Stimulated activated CD4-positive, alpha-beta T cell treated with anti-CD3 and anti-CD28 coated beads, TNF-alpha, amount 100 ng/mL, for 4 hours (primary cell): ENCODE measurements around the gene CDC42EP1.
"Not testable (repeated sequence)": the region's sequence is repeated elsewhere in the genome, so short reads cannot be mapped to it uniquely, and the experiment has no call there.

Source experiments
- DNase-seq, 3 experiments: peaks; one replicate each; pipeline ENCODE4 v3.0.0-alpha.2; 2020; ENCODE audit warnings: low read depth in 3 of 3

CDC42EP1 gene

DNA sequence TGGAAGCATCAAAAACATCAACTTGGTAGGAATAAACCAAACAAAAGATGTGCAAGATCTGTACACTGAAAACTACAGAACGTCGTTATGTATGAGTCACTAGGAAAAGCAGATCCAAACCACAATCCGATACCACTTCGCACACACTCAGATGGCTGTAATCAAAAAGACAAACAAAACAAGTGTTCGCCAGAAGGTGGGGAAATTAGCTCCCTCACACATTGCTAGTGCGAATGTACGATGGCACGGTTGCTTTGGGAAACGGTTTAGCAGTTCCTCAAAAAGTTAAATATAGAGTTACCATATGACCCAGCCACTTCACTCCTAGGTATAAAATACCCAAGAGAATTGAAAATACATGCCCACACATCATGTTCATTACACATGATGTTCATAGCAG is 26.3 kb upstream of the CDC42EP1 start:
- DNase-seq, result no peak

DNA sequence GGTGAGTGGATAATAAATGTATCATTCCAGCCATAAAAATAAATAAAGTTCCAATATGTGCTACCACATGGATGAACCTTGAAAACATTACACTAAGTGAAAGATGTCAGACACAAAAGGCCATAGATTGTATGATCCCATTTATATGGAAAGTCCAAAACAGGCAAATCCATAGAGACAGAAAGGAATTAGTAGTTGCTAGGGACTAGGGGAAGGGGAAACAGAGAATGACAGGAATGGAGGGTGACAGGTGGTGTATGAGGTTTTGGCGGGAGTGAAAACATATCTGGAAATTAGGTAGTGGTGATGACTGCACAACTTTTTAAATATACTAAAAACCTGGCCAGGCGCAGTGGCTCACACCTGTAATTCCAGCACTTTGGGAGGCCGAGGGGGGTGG is 25.8 kb upstream of the CDC42EP1 start:
- no peak for DNase-seq

- no peak for DNase-seq
Observed at GRCh38 chr22:37535159-37535558, 25.1 kb upstream of the CDC42EP1 start.

GRCh38 chr22:37538590-37539357 is 21.5 kb upstream of the CDC42EP1 start:
- DNase-seq, result peak; percentile 73 to 84 (median 76)

GRCh38 chr22:37539790-37540189 is 20.5 kb upstream of the CDC42EP1 start:
- not testable (repeated sequence) for DNase-seq

- DNase-seq, result not testable (repeated sequence)
Observed at GRCh38 chr22:37542416-37542815, 17.9 kb upstream of the CDC42EP1 start.

- no peak for DNase-seq
Observed at GRCh38 chr22:37542959-37543358, 17.3 kb upstream of the CDC42EP1 start.

DNA sequence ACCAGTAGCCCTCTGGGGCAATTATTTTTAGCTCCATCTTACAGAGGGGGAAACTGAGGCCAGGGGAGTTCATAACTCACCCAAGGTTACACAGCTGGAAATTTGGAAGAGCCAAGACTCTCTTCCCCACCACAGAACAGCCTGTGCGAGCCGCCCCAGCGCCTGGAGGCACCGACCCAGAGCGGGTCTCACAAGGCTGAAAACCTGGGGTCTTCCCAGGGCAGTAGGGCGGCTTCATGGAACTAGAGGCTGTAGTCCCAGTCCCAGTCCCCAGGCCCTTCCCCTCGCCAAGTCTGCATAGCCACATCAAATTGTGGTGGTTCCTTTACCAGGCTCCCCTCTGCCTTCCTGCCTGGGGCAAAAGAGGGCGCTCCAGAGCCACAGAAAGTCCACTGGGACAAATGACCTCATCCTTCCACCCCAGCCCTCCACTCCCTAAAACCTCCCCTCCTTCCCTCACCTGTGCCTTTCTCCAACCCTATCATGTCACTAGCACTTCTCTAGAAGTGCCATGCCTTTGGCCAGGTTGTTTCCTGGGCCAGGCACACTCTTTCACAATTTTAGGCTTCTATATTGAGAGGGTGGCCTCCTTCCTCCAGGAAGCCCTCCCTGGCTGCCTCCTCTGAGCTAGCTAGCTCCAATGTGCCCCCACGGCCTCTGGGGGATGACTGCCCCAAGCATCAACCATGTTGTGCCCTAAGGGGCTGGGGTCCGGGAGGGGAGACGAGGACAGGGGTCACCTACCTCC is 15.2 kb upstream of the CDC42EP1 start:
- DNase-seq, result peak in 2 of 3 experiments; percentile 21

GRCh38 chr22:37545703-37546436 is 14.4 kb upstream of the CDC42EP1 start:
- no peak for DNase-seq

DNA sequence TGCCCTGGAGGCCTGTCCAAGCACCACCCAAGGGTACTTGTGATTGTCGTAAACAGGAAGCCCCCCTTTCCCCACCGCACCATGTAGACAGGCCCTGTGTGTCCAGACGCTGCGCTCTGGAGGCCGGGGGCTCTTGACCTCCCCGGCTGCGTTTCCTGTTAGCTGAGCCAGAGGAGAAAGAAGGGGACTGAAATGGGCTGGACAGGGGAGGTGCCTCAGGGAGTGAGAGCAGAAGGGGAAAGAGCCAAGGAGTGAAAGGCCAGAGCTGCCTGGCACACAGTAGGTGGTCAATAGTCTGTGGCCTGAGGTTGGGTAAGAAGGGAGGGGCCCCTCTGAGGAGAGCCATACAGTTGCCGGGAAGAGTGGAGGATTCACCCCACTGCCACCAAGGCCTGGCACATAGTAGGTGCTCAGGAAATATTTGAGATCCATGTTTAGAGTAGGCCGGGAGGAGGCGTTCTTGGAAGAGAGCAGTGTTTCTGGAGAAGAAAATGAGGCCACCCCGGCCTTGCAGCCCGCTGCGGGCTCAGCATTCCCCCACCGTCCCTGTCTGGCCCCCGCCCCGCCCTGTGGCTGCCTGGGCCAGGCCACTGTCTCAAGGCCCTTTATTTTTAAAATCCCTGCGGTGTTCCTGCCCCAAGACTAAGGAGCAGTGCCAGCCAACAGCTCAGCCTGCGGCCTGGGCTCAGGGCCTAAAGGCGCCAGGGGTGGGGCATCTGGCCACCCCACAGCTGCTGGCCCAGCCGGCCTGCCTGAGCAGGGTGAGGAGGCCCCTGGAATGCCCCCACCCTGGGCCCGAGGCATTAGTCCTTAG is 13.6 kb upstream of the CDC42EP1 start:
- no peak for DNase-seq

DNA sequence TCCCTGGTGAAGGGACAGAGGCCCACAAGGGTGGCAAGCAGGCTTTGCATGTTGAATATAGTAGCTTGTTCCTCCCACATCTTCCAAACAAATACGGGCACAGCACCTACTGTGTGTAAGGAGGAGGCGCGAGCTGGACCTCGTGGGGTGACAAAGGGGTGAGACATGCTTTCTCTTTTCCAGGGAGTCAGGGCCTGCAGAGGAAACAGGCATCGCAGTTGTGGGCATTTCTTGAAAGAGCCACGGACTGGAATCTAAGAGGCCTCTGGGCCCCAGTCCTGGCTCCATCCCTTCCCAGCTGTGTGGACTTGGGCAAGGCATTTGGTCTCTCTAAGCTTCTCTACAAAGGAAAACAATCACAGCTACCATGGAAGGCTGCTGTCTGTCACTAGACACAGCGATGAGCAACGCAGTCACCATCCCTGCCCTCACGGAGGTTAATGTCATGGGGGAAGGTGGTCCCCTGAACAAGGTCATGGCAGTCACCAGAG is 13.0 kb upstream of the CDC42EP1 start:
- DNase-seq, result no peak

GRCh38 chr22:37549704-37550059 is 10.6 kb upstream of the CDC42EP1 start:
- DNase-seq, result no peak

DNA sequence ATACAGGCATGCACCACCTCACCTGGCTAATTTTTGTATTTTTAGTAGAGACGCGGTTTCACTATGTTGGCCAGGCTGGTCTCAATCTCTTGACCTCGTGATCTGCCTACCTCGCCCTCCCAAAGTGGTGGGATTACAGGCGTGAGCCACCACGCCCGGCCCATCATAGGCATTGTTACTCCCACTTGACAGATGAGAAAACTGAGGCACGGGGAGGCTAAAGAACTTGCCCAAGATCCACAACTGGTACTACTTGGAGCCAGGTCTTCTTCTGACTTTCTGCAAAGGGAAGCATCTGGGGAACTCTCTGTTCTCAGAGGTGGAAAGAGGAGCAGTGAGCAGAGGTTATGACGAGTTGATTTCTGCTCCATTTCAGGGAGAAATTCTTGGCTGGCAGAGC is 9.4 kb upstream of the CDC42EP1 start:
- DNase-seq, result not testable (repeated sequence)

DNA sequence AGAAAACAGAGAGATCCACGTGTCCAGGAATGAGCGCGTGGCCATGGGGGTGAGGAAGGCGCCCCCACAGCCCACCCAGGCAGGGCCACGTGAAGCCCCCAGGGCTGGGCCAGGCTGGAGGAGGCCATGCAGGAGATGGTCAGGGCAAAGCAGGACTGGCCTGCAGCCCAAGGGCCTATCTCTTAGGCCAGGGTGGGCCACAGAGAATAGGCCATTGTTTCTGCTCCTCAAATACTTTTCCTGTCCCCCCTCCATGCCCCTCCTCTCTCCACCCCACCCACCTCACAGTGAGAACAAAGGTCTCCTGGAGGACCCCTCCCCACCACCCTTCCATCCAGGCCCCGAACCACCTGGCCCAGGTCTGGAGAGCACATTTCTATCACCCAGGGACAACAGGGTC is 8.3 kb upstream of the CDC42EP1 start:
- DNase-seq, result no peak

DNA sequence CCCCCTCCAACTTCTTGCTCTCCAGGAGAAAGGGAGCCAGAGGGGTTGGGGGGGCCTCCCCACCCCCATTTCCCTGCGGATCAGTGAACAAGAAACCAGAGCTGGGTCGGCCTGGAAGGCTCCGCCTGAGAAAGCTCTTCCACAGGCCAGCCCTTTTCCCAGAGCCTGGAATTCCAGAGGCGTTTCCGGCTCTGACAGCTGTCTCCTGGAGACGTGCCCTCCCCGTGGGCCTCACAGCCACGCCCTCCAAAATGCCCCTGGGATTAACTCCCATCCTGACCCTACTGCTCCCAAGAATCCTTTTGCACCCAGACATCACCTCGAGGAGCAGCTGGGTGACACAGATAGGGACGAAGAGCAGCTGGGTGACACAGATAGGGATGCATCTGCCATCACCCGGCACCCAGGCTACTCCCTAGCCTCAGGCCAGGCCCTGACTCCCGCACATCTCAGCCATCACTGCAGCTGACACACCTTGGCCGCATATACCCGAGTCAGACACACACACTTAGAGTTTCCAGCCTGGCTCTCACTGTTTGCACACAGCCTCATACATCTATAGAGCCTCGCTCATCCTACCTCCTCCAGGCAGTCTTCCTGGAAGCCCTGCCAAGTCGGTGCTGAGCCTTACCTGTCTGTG is 7.6 kb upstream of the CDC42EP1 start:
- DNase-seq, result no peak

DNA sequence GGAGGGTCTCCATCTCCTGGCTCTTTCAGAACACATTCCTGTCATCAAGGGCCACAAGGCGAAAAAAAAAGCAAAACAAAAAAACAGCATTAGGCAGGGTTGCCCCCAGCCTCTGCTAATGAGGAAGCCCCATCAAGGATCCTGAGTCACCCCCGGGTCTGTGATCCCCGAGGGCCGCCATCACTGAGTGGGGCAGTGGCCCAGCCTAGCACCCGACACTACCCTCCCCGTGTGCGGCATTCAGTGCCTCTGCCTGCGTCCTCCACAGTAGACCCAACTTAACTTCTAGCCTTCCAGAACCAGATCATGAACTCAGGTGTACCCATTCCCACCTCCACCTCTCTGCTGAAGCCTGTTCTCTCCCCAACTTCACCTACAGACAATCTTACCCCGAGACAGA is 6.6 kb upstream of the CDC42EP1 start:
- no peak for DNase-seq

- no peak for DNase-seq
Observed at GRCh38 chr22:37555029-37555428, 5.3 kb upstream of the CDC42EP1 start.

DNA sequence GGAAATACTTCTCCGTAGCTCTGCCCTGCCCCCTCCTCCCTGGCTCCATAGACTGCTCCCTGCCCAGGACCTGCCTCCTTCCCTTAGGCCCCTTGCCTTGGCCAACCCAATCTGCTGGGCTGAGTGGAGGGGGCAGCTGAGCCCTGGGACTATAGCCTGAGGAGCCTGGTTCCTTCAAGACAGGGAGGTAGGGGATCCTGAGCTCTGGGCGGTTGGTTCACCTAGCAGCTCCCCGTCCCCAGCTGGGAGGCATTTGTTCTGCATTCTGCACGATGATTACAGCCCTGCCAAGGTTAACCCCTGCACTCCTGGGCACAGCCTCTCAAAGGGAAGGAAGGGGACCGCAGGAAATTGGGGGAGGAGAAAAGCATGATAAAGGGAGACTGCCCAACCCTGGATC is 3.6 kb upstream of the CDC42EP1 start:
- no peak for DNase-seq

- no peak for DNase-seq
Observed at GRCh38 chr22:37557321-37558001, 2.8 kb upstream of the CDC42EP1 start.

GRCh38 chr22:37558815-37559214 is 1.5 kb upstream of the CDC42EP1 start:
- no peak for DNase-seq

GRCh38 chr22:37559521-37559900 is 769 bp upstream of the CDC42EP1 start:
- DNase-seq, result no peak
